A549 (cell line): ENCODE results near the gene ZNF77.
"Not testable (repeated sequence)": the region's sequence is repeated elsewhere in the genome, so short reads cannot be mapped to it uniquely, and the experiment has no call there.

Source experiments
- BHLHE40 ChIP-seq: IDR thresholded peaks from 2 replicates; pipeline ENCODE4 v1.6.1; 2012; ENCODE audit warnings: low read depth, low read length, inconsistent platforms
- CEBPB ChIP-seq, 2 experiments: fragments of >200 bp in 1 of 2; sonication (Bioruptor Twin) in 1 of 2; formaldehyde crosslinking in 1 of 2; IDR thresholded peaks; 2 replicates each; pipeline ENCODE4 v1.6.1; 2012 to 2016
- HDAC2 ChIP-seq: fragments of 200-600 bp; sonication (generic); IDR thresholded peaks from 2 replicates; pipeline ENCODE4 v1.6.1; 2016
- PHF8 ChIP-seq: fragments of 200-600 bp; sonication (generic); IDR thresholded peaks from 2 replicates; pipeline ENCODE4 v1.6.1; 2016; ENCODE audit warnings: low read depth, mild to moderate bottlenecking, antibody characterized with exemption, moderate library complexity, borderline replicate concordance
- RFX5 ChIP-seq: fragments of 450-650 bp; IDR thresholded peaks from 2 replicates; pipeline ENCODE4 v1.7.1; 2014; ENCODE audit warnings: antibody characterized with exemption, mild to moderate bottlenecking, moderate library complexity
- RNF2 ChIP-seq: fragments of 200-600 bp; sonication (generic); IDR thresholded peaks from 2 replicates; pipeline ENCODE4 v1.6.1; 2016; ENCODE audit warnings: low read depth, mild to moderate bottlenecking, antibody characterized with exemption, moderate library complexity, borderline replicate concordance
- TF ChIP-seq, protein P1 (sequence below): fragments of >200 bp; sonication (Bioruptor Twin); formaldehyde crosslinking; IDR thresholded peaks from 3 replicates; pipeline ENCODE4 v1.5.1; 2016
- TF ChIP-seq, protein P2 (sequence below): IDR thresholded peaks from 2 replicates; pipeline ENCODE4 v1.6.1; 2012; ENCODE audit warnings: low read depth, borderline replicate concordance

DNA sequence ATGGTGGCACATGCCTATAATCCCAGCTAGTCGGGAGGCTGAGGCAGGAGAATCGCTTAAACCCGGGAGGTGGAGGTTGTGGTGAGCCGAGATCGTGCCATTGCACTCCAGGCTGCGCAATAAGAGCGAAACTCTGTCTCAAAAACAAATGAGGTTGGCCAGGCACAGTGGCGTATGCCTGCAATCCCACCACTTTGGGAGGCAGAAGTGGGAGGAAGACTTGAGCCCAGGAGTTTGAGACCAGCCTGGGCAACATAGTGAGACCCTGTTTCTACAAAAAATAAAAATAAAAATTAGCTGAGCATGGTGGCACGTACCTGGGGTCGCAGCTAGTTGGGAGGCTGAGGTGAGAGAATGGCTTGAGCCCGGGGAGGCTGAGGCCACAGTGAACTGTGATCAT is 47.6 kb upstream of the ZNF77 start:
- TF ChIP-seq, protein P1, sequence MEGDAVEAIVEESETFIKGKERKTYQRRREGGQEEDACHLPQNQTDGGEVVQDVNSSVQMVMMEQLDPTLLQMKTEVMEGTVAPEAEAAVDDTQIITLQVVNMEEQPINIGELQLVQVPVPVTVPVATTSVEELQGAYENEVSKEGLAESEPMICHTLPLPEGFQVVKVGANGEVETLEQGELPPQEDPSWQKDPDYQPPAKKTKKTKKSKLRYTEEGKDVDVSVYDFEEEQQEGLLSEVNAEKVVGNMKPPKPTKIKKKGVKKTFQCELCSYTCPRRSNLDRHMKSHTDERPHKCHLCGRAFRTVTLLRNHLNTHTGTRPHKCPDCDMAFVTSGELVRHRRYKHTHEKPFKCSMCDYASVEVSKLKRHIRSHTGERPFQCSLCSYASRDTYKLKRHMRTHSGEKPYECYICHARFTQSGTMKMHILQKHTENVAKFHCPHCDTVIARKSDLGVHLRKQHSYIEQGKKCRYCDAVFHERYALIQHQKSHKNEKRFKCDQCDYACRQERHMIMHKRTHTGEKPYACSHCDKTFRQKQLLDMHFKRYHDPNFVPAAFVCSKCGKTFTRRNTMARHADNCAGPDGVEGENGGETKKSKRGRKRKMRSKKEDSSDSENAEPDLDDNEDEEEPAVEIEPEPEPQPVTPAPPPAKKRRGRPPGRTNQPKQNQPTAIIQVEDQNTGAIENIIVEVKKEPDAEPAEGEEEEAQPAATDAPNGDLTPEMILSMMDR, result not testable (repeated sequence)
- not testable (repeated sequence) for TF ChIP-seq BHLHE40; RFX5; HDAC2; RNF2; PHF8; CEBPB (IDR thresholded peaks at IDR 0.05)
- TF ChIP-seq, protein P2, sequence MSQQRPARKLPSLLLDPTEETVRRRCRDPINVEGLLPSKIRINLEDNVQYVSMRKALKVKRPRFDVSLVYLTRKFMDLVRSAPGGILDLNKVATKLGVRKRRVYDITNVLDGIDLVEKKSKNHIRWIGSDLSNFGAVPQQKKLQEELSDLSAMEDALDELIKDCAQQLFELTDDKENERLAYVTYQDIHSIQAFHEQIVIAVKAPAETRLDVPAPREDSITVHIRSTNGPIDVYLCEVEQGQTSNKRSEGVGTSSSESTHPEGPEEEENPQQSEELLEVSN, result not testable (repeated sequence)
